Loucy (cell line): ENCODE measurements around the gene CAPN8.

ENCODE experiments used
- CTCF ChIP-seq: fragments of 200-600 bp; sonication (generic); conservative IDR thresholded peaks from 2 replicates; pipeline ENCODE4 v1.5.1; 2014; ENCODE audit warnings: mild to moderate bottlenecking, antibody characterized with exemption, low read length
- EZH2phosphoT487 ChIP-seq: fragments of 200-600 bp; IDR thresholded peaks from 2 replicates; pipeline ENCODE4 v1.6.1; 2018; ENCODE audit warnings: antibody characterized with exemption, mild to moderate bottlenecking, moderate library complexity, borderline replicate concordance

- TF ChIP-seq CTCF: peak; percentile 72
- TF ChIP-seq EZH2phosphoT487: no peak
Observed at GRCh38 chr1:223670458-223671159, 5.1 kb upstream of the CAPN8 start.
